OCI-LY1 (cell line): ENCODE results near the gene CLSTN2.
"Not testable (repeated sequence)": the region's sequence is repeated elsewhere in the genome, so short reads cannot be mapped to it uniquely, and the experiment has no call there.

ENCODE experiments used
- H2AFZ ChIP-seq: fragments of 200-600 bp; sonication (generic), shearing (Covaris generic); 2 replicates; pipeline ENCODE4 v1.6.0; 2014; ENCODE audit warnings: antibody characterized with exemption, mild to moderate bottlenecking, low read length
- H3F3A ChIP-seq: fragments of 200-600 bp; sonication (generic), shearing (Covaris generic); 2 replicates; pipeline ENCODE4 v1.6.0; 2014; ENCODE audit warnings: mild to moderate bottlenecking, antibody characterized with exemption, low read length, moderate library complexity; ENCODE audit not compliant: insufficient read depth
- H3K27ac ChIP-seq: fragments of 200-600 bp; sonication (generic); 2 replicates; pipeline ENCODE4 v1.5.1; 2014; ENCODE audit warnings: low read length, mixed run types, mild to moderate bottlenecking, low read depth; ENCODE audit not compliant: poor library complexity, severe bottlenecking
- H3K27me3 ChIP-seq: fragments of 200-600 bp; sonication (generic); 2 replicates; pipeline ENCODE4 v1.6.0; 2014; ENCODE audit warnings: antibody characterized with exemption, mild to moderate bottlenecking, low read length, moderate library complexity; ENCODE audit not compliant: insufficient read depth
- H3K36me3 ChIP-seq: fragments of 200-600 bp; sonication (generic); 2 replicates; pipeline ENCODE4 v1.6.1; 2014; ENCODE audit warnings: mild to moderate bottlenecking, antibody characterized with exemption, low read length, moderate library complexity, mixed read lengths; ENCODE audit not compliant: insufficient read depth
- H3K4me1 ChIP-seq: fragments of 200-600 bp; sonication (generic); 2 replicates; pipeline ENCODE4 v1.5.1; 2014; ENCODE audit warnings: mild to moderate bottlenecking, low read length, moderate library complexity; ENCODE audit not compliant: insufficient read depth, severe bottlenecking
- H3K4me2 ChIP-seq: fragments of 200-600 bp; sonication (generic), shearing (Covaris generic); 2 replicates; pipeline ENCODE4 v1.6.1; 2014; ENCODE audit warnings: low read length
- H3K4me3 ChIP-seq: fragments of 200-600 bp; sonication (generic); 2 replicates; pipeline ENCODE4 v1.5.1; 2014; ENCODE audit warnings: low read length, low read depth, mild to moderate bottlenecking, mixed read lengths; ENCODE audit not compliant: poor library complexity, severe bottlenecking
- H3K79me2 ChIP-seq: fragments of 200-600 bp; shearing (Covaris generic); 2 replicates; pipeline ENCODE4 v1.6.1; 2016; ENCODE audit warnings: mixed run types, low read length, mixed read lengths; ENCODE audit not compliant: insufficient read depth
- H3K9ac ChIP-seq: fragments of 200-600 bp; sonication (generic), shearing (Covaris generic); 2 replicates; pipeline ENCODE4 v1.6.1; 2014; ENCODE audit warnings: mild to moderate bottlenecking, low read length, mixed read lengths
- H3K9me2 ChIP-seq: fragments of 200-600 bp; sonication (generic), shearing (Covaris generic); 2 replicates; pipeline ENCODE4 v1.6.1; 2014; ENCODE audit warnings: low read depth, mild to moderate bottlenecking, low read length, mixed read lengths
- H3K9me3 ChIP-seq: fragments of 200-600 bp; shearing (Covaris generic); 2 replicates; pipeline ENCODE4 v1.6.1; 2014; ENCODE audit warnings: low read length, mixed read lengths
- H4K20me1 ChIP-seq: fragments of 200-600 bp; sonication (generic), shearing (Covaris generic); 2 replicates; pipeline ENCODE4 v1.6.0; 2016; ENCODE audit warnings: mild to moderate bottlenecking, low read length; ENCODE audit not compliant: insufficient read depth
- EZH2 ChIP-seq: fragments of 200-600 bp; sonication (generic), shearing (Covaris generic); IDR thresholded peaks from 2 replicates; pipeline ENCODE4 v1.8.0; 2017; ENCODE audit warnings: borderline replicate concordance, mixed run types, mild to moderate bottlenecking, antibody characterized with exemption, low read length, moderate library complexity, mixed read lengths
- TF ChIP-seq, protein P1 (sequence below): fragments of 200-600 bp; sonication (generic), shearing (Covaris generic); IDR thresholded peaks from 2 replicates; pipeline ENCODE4 v1.5.1; 2017; ENCODE audit warnings: mild to moderate bottlenecking, antibody characterized with exemption, low read length, moderate library complexity, mixed read lengths

Gene CLSTN2

DNA sequence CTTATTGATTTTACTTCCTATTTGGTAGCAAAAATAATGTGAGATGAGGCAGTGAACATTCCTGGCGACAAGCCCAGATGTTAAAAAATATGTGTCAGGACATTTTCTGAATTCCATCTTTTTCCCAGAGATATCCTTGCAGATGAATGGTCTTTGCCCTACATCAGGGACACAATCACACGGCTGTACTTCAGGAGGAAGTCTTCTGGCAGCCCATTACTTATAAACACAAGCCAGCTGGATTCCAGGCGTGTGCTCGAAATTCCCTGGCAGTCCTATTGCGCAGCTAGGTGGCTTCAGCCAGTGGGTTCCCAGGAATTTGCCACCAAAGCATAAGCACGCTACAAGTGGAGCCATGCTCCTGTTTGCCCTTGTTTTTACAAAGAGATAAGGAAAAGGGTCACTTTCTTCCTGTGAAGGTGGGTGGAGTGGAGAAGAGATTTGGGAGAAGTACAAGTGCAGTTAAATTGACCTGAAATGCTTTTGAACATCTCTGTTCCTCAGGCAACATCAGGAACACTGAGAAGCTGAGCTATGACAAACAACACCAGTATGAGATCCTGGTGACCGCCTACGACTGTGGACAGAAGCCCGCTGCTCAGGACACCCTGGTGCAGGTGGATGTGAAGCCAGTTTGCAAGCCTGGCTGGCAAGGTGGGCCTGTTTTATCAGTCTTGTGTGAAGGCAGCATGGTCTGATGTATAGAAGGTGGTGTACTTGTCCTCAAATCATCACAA lies 485.8 kb downstream of the CLSTN2 start:
- Histone ChIP-seq H3K27ac (no peak overlapping the region), H3K4me3 (no peak overlapping the region), H3K79me2 (no peaks in the 10 kb centered on the region), H3F3A (no peaks in the 10 kb centered on the region), H3K36me3 (no peaks in the 10 kb centered on the region), H3K27me3 (no peaks in the 10 kb centered on the region), H3K4me2 (no peak overlapping the region), H2AFZ (no peak overlapping the region), H4K20me1 (no peaks in the 10 kb centered on the region), H3K9ac (no peak overlapping the region), H3K9me3 (no peaks in the 10 kb centered on the region), H3K4me1 (no peaks in the 10 kb centered on the region), H3K9me2 (no peaks in the 10 kb centered on the region)
- TF ChIP-seq, protein P1, sequence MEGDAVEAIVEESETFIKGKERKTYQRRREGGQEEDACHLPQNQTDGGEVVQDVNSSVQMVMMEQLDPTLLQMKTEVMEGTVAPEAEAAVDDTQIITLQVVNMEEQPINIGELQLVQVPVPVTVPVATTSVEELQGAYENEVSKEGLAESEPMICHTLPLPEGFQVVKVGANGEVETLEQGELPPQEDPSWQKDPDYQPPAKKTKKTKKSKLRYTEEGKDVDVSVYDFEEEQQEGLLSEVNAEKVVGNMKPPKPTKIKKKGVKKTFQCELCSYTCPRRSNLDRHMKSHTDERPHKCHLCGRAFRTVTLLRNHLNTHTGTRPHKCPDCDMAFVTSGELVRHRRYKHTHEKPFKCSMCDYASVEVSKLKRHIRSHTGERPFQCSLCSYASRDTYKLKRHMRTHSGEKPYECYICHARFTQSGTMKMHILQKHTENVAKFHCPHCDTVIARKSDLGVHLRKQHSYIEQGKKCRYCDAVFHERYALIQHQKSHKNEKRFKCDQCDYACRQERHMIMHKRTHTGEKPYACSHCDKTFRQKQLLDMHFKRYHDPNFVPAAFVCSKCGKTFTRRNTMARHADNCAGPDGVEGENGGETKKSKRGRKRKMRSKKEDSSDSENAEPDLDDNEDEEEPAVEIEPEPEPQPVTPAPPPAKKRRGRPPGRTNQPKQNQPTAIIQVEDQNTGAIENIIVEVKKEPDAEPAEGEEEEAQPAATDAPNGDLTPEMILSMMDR = no peak
- no peak for TF ChIP-seq EZH2

DNA sequence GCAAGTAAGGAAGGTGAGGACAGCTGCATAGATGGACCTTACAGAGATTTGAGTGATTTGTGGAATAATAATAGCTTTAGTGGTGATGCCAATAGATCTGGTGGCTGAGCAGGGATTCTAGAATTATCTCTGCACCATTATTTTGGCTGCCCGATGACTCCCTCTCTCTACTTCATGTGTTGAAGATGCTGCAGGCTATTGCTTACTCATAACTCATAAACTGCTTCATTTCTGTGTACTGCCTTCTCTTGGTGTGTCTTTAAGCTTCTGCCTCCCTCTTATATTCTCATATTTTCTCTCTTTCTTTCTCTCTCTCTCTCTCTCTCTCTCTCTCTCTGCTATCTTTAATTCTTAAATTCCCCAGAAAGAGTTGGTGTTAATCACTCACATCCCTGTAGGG lies 486.9 kb downstream of the CLSTN2 start:
- H3K79me2 ChIP-seq = no peaks in the 10 kb centered on the region

DNA sequence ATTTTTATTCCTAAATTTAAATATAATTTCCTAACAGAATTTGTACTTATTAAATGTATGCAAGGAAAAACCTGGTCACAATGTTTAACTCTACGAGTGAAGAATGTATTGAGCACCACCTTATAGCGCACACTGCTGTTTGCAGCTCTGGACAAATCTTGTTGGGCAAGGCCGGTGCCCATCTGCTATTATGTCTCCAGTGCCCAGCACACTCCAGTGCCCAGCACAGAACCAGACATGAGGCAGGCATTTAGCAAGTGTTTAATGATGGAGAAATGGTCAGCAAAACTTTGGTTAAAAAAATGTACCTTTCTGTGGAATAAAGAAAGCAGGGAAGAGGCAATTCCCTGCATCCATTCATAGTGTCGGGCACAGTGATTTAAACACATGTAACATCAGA lies 488.2 kb downstream of the CLSTN2 start:
- Histone ChIP-seq H3K9me2 (no peaks in the 10 kb centered on the region), H3K27me3 (no peaks in the 10 kb centered on the region), H3K9ac (no peak overlapping the region), H4K20me1 (no peaks in the 10 kb centered on the region), H3K36me3 (no peaks in the 10 kb centered on the region), H3K9me3 (no peaks in the 10 kb centered on the region), H3K4me1 (no peaks in the 10 kb centered on the region), H2AFZ (no peak overlapping the region), H3K27ac (no peak overlapping the region), H3K79me2 (no peaks in the 10 kb centered on the region), H3K4me3 (no peak overlapping the region), H3K4me2 (no peak overlapping the region), H3F3A (no peaks in the 10 kb centered on the region)
- TF ChIP-seq EZH2 = no peak
- TF ChIP-seq, protein P1 = no peak

More for the DNA sequence above, 486.9 kb downstream of the CLSTN2 start:
- Histone ChIP-seq H3K4me2 (no peak overlapping the region), H3K27ac (no peak overlapping the region), H3F3A (no peaks in the 10 kb centered on the region), H3K9me2 (no peaks in the 10 kb centered on the region), H3K4me3 (no peak overlapping the region), H3K9me3 (no peaks in the 10 kb centered on the region), H2AFZ (no peak overlapping the region), H3K27me3 (no peaks in the 10 kb centered on the region), H3K9ac (no peak overlapping the region), H4K20me1 (no peaks in the 10 kb centered on the region), H3K4me1 (no peaks in the 10 kb centered on the region), H3K36me3 (no peaks in the 10 kb centered on the region)
- TF ChIP-seq, protein P1 = no peak
- no peak for TF ChIP-seq EZH2

DNA sequence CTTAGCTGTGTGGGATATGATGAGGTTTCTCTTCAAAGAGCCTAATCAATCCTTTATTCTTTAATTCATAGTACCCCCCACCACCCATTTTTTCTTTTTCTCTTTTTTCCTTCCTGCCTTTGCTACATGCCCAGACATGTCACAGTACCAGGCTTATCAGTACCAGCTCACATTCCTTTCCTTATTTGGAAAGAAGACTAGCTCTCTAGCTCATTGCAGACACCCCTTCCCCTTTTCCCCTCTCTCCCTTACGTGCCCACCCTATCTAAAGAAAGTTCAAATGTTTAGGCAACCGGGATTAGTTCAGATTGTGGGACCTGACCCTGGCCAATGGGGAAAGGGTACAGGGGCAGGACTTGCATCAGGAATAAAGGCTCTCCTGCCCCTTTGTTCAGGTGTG lies 488.6 kb downstream of the CLSTN2 start:
- not testable (repeated sequence) for H3K4me1 ChIP-seq, H3K27me3 ChIP-seq, H3F3A ChIP-seq, H3K4me2 ChIP-seq, H3K9me2 ChIP-seq, H2AFZ ChIP-seq, H3K9ac ChIP-seq, H3K79me2 ChIP-seq, H3K4me3 ChIP-seq, H3K9me3 ChIP-seq, H4K20me1 ChIP-seq, H3K36me3 ChIP-seq, H3K27ac ChIP-seq
